Testis (tissue), 3 donors: Measurements from ENCODE around the gene RASGRF1. TPM values are rescaled to one million over a fixed set of nuclear protein-coding genes. Genes with fewer than 3 reads are reported as not detected.

ENCODE experiments used
- DNase-seq: peaks from one replicate; pipeline ENCODE4 v3.0.0-alpha.2; 2019
- H3K27ac ChIP-seq, 2 donors: fragments of 200-600 bp; sonication (generic); one replicate each; pipeline ENCODE4 v1.5.1; 2019
- H3K27me3 ChIP-seq: fragments of 200-600 bp; sonication (generic); one replicate; pipeline ENCODE4 v1.5.1; 2019
- H3K36me3 ChIP-seq: fragments of 200-600 bp; sonication (generic); one replicate; pipeline ENCODE4 v1.5.1; 2017; ENCODE audit warnings: low read depth; ENCODE audit errors: missing control alignments
- H3K4me1 ChIP-seq: fragments of 200-600 bp; sonication (generic); one replicate; pipeline ENCODE4 v1.5.1; 2019
- H3K4me3 ChIP-seq, 2 donors: fragments of 200-600 bp; sonication (generic); one replicate each; pipeline ENCODE4 v1.5.1; 2017 to 2019
- H3K9me3 ChIP-seq: fragments of 200-600 bp; sonication (generic); one replicate; pipeline ENCODE4 v1.5.1; 2017
- POLR2A ChIP-seq: fragments of 450-650 bp; IDR thresholded peaks from one replicate; pipeline ENCODE4 v1.6.1; 2017; ENCODE audit warnings: antibody characterized with exemption, mild to moderate bottlenecking, moderate library complexity
- WGBS, 2 donors: methylation state at CpG; one replicate each; pipeline ENCODE4 v1.1.5; 2018; 5-methylcytosine and 5-hydroxymethylcytosine counted together
- intact Hi-C: fragments of 100-400 bp; cut with DNase I; formaldehyde crosslinking; loops from one replicate; pipeline ENCODE4 v1.15.1; 2023; ENCODE audit warnings: low total_unique reads
- polyA plus RNA-seq: library from polyadenylated mRNA; stranded (reverse); fragments of 350-450 nt; fragmentation: Illumina TruSeq; extraction: RNeasy Lipid Tissue Mini Kit (QIAGEN cat#74804); gene quantifications from one replicate; pipeline ENCODE4 v1.2.3, GENCODE V29; 2014; ENCODE audit warnings: low read depth, low replicate concordance; ENCODE audit not compliant: insufficient read depth
- total RNA-seq, 2 donors: library from RNA; depleted of rRNA; stranded (reverse); fragments of >200 nt; gene quantifications; one replicate each; pipeline ENCODE4 v1.2.3, GENCODE V29; 2016
- TF ChIP-seq, protein P1 (sequence below), 3 experiments: fragments of 450-650 bp in 2 of 3; fragments of 200-600 bp in 1 of 3; sonication (generic) in 1 of 3; IDR thresholded peaks; one replicate each; pipeline ENCODE4 v1.5.1; 2016 to 2019; ENCODE audit warnings: antibody characterized with exemption in 3 of 3, mild to moderate bottlenecking in 2 of 3, moderate library complexity in 1 of 3

RASGRF1 gene
- total and polyA plus RNA-seq, 3 donors from 2014 or later = 2.6 to 3.3 (median 3.1) TPM

DNA sequence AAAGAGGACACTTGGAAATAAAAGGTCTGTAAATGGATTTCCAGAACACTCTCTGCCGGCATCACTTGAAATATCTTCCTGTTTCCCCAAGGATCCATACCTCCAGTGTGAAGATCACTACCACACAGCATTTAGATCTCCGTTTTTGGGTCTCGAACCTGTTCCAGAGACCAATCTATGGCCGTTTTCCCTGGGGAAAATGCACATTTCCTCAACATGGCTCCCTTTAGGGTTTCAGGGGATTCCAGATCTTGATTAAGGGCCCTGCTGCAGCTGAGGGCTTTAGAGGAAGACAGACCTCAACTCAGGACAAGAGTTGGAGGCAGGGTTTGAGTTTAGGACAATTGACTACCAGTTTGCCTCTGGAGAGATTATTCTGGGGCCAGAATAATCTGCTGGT lies 147.8 kb downstream of the RASGRF1 start:
- Histone ChIP-seq H3K4me1 (peaks cover 5% of the 10 kb centered on the region), H3K4me3 (no peak overlapping the region), H3K9me3 (no peaks in the 10 kb centered on the region), H3K27me3 (no peaks in the 10 kb centered on the region), H3K36me3 (no peaks in the 10 kb centered on the region), H3K27ac (no peak overlapping the region)
- intact Hi-C loops = no loop called here
- no peak for DNase-seq
- TF ChIP-seq POLR2A = no peak
- TF ChIP-seq, protein P1, sequence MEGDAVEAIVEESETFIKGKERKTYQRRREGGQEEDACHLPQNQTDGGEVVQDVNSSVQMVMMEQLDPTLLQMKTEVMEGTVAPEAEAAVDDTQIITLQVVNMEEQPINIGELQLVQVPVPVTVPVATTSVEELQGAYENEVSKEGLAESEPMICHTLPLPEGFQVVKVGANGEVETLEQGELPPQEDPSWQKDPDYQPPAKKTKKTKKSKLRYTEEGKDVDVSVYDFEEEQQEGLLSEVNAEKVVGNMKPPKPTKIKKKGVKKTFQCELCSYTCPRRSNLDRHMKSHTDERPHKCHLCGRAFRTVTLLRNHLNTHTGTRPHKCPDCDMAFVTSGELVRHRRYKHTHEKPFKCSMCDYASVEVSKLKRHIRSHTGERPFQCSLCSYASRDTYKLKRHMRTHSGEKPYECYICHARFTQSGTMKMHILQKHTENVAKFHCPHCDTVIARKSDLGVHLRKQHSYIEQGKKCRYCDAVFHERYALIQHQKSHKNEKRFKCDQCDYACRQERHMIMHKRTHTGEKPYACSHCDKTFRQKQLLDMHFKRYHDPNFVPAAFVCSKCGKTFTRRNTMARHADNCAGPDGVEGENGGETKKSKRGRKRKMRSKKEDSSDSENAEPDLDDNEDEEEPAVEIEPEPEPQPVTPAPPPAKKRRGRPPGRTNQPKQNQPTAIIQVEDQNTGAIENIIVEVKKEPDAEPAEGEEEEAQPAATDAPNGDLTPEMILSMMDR (IDR thresholded peaks at IDR 0.05) = no peak
- 88 to 94% methylated on average over 4 of the region's 4 CpGs for WGBS, 2 donors

DNA sequence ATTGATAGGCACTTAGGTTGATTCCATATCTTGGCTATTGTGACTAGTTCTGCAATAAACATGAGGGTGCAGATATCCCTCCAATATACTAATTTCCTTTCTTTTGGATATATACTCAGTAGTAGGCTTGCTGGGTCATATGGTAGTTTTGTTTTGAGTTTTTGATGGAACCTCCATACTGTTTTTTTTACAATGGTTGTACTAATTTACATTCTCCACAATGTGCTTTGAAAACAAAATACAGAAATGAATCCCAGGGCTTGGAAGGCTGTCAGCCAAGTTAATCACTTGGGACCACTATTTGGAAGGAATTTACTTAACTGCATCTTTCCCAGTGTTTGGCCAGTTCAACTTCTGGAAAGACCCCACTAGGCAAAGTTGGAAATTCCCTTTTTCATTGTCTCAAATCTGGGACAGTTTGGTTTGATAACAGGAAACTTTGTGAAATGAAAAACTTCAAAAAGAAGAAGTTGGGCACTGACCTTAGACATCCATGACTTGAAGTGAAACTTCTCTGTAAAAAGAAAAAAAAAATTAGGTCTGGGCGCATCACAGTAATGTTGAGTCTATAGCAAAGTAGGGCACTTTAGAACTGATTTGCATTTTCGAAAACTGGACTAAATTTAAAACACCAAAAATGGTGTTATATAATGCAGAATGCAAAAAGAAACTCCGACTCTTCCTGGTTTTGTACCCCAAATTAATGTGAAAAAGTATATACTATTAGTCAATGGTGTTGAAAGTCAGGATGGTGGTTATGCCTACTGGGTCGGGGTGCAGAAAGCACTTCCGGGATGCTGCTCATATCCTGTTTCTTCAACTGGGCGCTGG lies 151.7 kb downstream of the RASGRF1 start:
- no peak for DNase-seq
- H3K36me3 ChIP-seq = no peaks in the 10 kb centered on the region
- intact Hi-C loops = no loop called here
- 71 to 85% methylated on average over 6 of the region's 6 CpGs for WGBS, 2 donors
- no peaks in the 10 kb centered on the region for H3K9me3 ChIP-seq
- no peak overlapping the region for H3K4me3 ChIP-seq
- peaks cover 14% of the 10 kb centered on the region for H3K4me1 ChIP-seq
- no peak for TF ChIP-seq POLR2A
- TF ChIP-seq, protein P1 (IDR thresholded peaks at IDR 0.05) = no peak
- no peaks in the 10 kb centered on the region for H3K27me3 ChIP-seq
- H3K27ac ChIP-seq = peak overlapping the region in 1 of 2 donors; percentile 67

DNA sequence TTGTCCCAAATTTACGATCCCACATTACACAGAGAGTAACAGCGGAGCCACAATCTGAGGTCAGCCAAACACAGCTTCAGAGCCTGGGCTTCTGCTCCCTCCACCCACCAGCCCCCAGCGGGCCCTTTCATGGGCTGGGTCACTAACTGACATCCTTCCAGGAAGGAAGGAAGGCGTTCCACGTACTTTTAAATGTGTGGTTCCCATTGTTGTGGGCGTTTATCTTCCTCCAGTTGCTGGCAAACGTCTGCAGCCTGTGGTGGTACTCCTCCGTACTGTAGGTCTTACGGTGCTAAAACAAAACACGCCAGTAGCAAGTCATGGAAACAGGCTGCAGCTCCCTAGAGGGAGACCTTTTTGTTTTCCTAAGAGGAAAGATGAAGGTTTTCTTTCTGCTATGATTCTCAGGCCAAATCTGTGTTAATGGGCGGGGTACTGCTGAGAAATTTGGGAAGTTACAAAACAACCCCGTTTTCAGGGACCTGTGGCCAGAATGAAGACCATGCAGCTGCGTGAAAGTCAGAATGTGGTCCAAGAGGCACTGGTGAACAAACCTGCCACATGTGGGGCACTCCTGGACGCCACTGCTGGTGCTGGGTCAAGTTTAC lies 153.3 kb downstream of the RASGRF1 start:
- H3K9me3 ChIP-seq = no peaks in the 10 kb centered on the region
- TF ChIP-seq, protein P1 (IDR thresholded peaks at IDR 0.05) = no peak
- no peak for TF ChIP-seq POLR2A
- H3K4me1 ChIP-seq = peaks cover 20% of the 10 kb centered on the region
- no peak overlapping the region for H3K4me3 ChIP-seq
- no peaks in the 10 kb centered on the region for H3K27me3 ChIP-seq
- intact Hi-C loops = no loop called here
- peak; percentile 50 for DNase-seq
- 31 to 40% methylated on average over 11 to 14 of the region's 14 CpGs for WGBS, 2 donors
- H3K36me3 ChIP-seq = no peaks in the 10 kb centered on the region
- peak overlapping the region in 1 of 2 donors; percentile 67 for H3K27ac ChIP-seq

DNA sequence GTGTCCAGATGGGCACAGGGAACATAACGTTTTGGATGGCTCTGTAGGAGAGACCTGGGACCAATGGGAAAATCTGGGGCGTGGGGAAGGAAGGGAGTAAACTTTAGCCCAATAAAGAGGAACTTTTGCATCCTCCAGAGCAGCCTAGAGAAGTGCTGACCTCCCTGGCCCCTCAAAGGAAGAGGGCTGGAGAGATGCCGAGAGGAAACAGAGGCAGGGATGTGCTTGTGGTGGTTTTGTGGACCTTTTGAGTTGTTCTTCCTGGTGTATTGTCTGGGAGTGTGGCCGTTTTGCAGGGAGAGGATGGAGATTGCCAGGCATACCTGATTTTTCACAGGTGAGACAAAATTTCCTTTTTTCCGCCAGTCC lies 155.9 kb downstream of the RASGRF1 start:
- 70 to 72% methylated on average over 5 of the region's 5 CpGs for WGBS, 2 donors
- Histone ChIP-seq H3K27ac (no peak overlapping the region), H3K4me3 (no peak overlapping the region), H3K27me3 (no peaks in the 10 kb centered on the region), H3K9me3 (no peaks in the 10 kb centered on the region), H3K4me1 (peaks cover 25% of the 10 kb centered on the region), H3K36me3 (no peaks in the 10 kb centered on the region)
- TF ChIP-seq POLR2A = no peak
- TF ChIP-seq, protein P1 (IDR thresholded peaks at IDR 0.05) = no peak
- DNase-seq = no peak
- intact Hi-C loops = no loop called here
